HepG2 (cell line): ENCODE results near the gene EFNA4. TPM values are rescaled to one million over a fixed set of nuclear protein-coding genes. Genes with fewer than 3 reads are reported as not detected.

Experiments
- AHR ChIP-seq: IDR thresholded peaks from 2 replicates; pipeline ENCODE4 v1.6.1; 2018; ENCODE audit warnings: missing genetic modification reagents, missing compliant biosample characterization
- EP300 ChIP-seq, 3 experiments: sonication (generic) in 1 of 3; formaldehyde crosslinking in 1 of 3; IDR thresholded peaks; 2 replicates each; pipeline versions ENCODE4 v1.5.1 to v1.6.1; 2011 to 2020; ENCODE audit warnings: low read depth in 2 of 3, low read length in 2 of 3, borderline replicate concordance in 1 of 3, improper control_type of control experiment in 1 of 3, mild to moderate bottlenecking in 1 of 3, missing genetic modification reagents in 1 of 3, moderate library complexity in 1 of 3
- HOXA3 ChIP-seq: sonication (generic); formaldehyde crosslinking; IDR thresholded peaks from 2 replicates; pipeline ENCODE4 v1.5.0; 2020; ENCODE audit warnings: missing genetic modification reagents
- HOXA9 ChIP-seq: sonication (generic); formaldehyde crosslinking; IDR thresholded peaks from 2 replicates; pipeline ENCODE4 v1.8.1; 2022; ENCODE audit warnings: missing genetic modification reagents, mild to moderate bottlenecking, moderate library complexity, borderline replicate concordance
- MIER3 ChIP-seq: IDR thresholded peaks from 2 replicates; pipeline ENCODE4 v1.6.1; 2016; ENCODE audit warnings: missing compliant biosample characterization, borderline replicate concordance
- NFE2 ChIP-seq: sonication (generic); formaldehyde crosslinking; IDR thresholded peaks from 2 replicates; pipeline ENCODE4 v1.4.0; 2020; ENCODE audit warnings: missing genetic modification reagents
- RARG ChIP-seq: sonication (generic); formaldehyde crosslinking; IDR thresholded peaks from 2 replicates; pipeline ENCODE4 v1.4.0; 2020; ENCODE audit warnings: low read depth, mild to moderate bottlenecking, missing genetic modification reagents
- SNRNP70 ChIP-seq: fragments of 200-400 bp; formaldehyde crosslinking; IDR thresholded peaks from 2 replicates; pipeline ENCODE4 v1.6.1; 2017; ENCODE audit warnings: mild to moderate bottlenecking, low read depth, low read length, moderate library complexity
- SPEN ChIP-seq: sonication (generic); formaldehyde crosslinking; IDR thresholded peaks from 2 replicates; pipeline ENCODE4 v1.5.1; 2020; ENCODE audit warnings: low read depth, mild to moderate bottlenecking, missing genetic modification reagents
- TAF1 ChIP-seq: sonication (generic); formaldehyde crosslinking; IDR thresholded peaks from 2 replicates; pipeline ENCODE4 v1.4.0; 2020; ENCODE audit warnings: missing genetic modification reagents
- TGIF2 ChIP-seq: IDR thresholded peaks from 2 replicates; pipeline ENCODE4 v1.6.1; 2016; ENCODE audit warnings: control low read depth, missing compliant biosample characterization
- ZNF253 ChIP-seq: sonication (generic); formaldehyde crosslinking; IDR thresholded peaks from 2 replicates; pipeline ENCODE4 v1.8.0; 2022; ENCODE audit warnings: mild to moderate bottlenecking, missing genetic modification reagents, borderline replicate concordance
- ZNF292 ChIP-seq: sonication (generic); formaldehyde crosslinking; IDR thresholded peaks from 2 replicates; pipeline ENCODE4 v1.8.1; 2022; ENCODE audit warnings: mild to moderate bottlenecking, low read depth, missing genetic modification reagents, borderline replicate concordance
- ZNF564 ChIP-seq: sonication (generic); formaldehyde crosslinking; IDR thresholded peaks from 2 replicates; pipeline ENCODE4 v1.8.1; 2023; ENCODE audit warnings: mild to moderate bottlenecking, missing genetic modification reagents
- ZNF75D ChIP-seq: sonication (generic); formaldehyde crosslinking; IDR thresholded peaks from 2 replicates; pipeline ENCODE4 v1.8.1; 2023; ENCODE audit warnings: missing genetic modification reagents, mild to moderate bottlenecking, borderline replicate concordance
- ZNF776 ChIP-seq: sonication (generic); formaldehyde crosslinking; IDR thresholded peaks from 2 replicates; pipeline ENCODE4 v1.4.0; 2020; ENCODE audit warnings: mild to moderate bottlenecking, missing genetic modification reagents
- ZNF878 ChIP-seq: sonication (generic); formaldehyde crosslinking; IDR thresholded peaks from 2 replicates; pipeline ENCODE4 v1.8.1; 2023; ENCODE audit warnings: mild to moderate bottlenecking, missing genetic modification reagents, moderate library complexity
- polyA plus RNA-seq, 8 experiments: library from polyadenylated mRNA; depleted of rRNA in 3 of 8; stranded (reverse) in 7 of 8; unstranded in 1 of 8; fragments of >200 nt; fragmentation: Illumina TruSeq in 4 of 8; extraction: Trizol in 4 of 8; gene quantifications; 2 replicates each; pipeline versions ENCODE4 v1.2.1 to v1.2.3, GENCODE V29; 2011 to 2016; ENCODE audit warnings: low read depth in 4 of 8, missing spikeins in 1 of 8, mixed read lengths in 1 of 8; ENCODE audit not compliant: insufficient read depth in 1 of 8
- total RNA-seq, 5 experiments: library from RNA; depleted of rRNA; stranded (reverse); fragments of >200 nt; fragmentation: Illumina TruSeq; extraction: Trizol; gene quantifications; 2 replicates each; pipeline ENCODE4 v1.2.3, GENCODE V29; 2016; ENCODE audit warnings: low read depth in 1 of 5
- TF ChIP-seq, protein P1 (sequence below): sonication (generic); formaldehyde crosslinking; IDR thresholded peaks from 2 replicates; pipeline ENCODE4 v1.4.0; 2020; ENCODE audit warnings: missing genetic modification reagents; ENCODE audit errors: not compliant biosample characterization
- TF ChIP-seq, protein P2 (sequence below): sonication (generic); formaldehyde crosslinking; IDR thresholded peaks from 2 replicates; pipeline ENCODE4 v1.5.0; 2020; ENCODE audit warnings: mild to moderate bottlenecking, missing genetic modification reagents
- TF ChIP-seq, protein P3 (sequence below): IDR thresholded peaks from 2 replicates; pipeline ENCODE4 v1.6.1; 2016; ENCODE audit warnings: mild to moderate bottlenecking
- TF ChIP-seq, protein P4 (sequence below): sonication (generic); formaldehyde crosslinking; IDR thresholded peaks from 2 replicates; pipeline ENCODE4 v1.5.1; 2020; ENCODE audit warnings: mild to moderate bottlenecking, missing genetic modification reagents, borderline replicate concordance

EFNA4 gene
- total and polyA plus RNA-seq, 2 of the 13 experiments (the other 11 are each of a cell fraction or from before 2014, with no cell fraction given) = 12.0 to 17.2 TPM

DNA sequence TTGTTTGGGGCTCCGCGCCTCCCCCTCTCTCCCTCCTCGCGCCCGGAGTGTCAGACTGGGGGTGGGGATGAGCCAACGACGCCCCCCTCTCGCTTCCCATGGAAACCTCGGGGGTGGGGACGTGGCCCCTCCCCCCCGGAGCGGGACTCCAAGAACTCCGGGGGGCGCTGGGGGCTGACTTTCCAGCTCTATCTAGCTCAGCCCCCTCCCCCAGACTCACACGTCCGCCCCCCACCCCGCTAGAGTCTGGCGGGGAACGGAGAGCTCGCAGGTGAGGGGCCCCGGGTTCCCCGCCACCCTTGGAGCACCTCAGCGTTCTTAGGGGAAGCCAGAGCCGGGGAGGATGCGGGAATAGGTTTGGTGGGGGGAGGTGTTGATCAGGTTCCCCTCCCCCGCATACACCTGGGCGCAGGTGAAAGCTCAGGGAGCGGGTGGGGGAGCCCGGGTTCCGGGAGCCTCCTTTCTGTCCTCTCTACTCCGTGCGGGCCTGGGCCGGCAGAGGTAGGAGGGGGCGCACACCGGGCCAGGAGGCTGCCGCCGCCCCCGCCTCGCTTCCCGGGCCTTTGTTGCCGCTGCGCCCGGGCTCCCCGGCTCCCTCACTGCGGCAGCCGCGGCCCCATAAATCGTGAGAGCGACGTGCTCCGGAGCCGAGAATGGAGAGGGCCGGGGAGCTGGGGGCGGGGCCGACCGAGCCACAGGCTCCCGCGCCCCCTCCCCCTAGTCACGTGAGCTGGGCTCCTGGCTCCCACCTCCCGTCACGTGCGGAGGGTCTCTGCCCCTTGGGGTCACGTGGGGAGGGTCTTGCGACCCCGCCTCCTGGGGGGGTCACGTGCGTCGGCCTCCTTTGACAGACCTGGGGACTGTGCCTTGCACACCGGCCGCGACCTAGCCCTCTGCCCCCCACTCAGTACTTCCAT is 17.0 kb downstream of the EFNA4 start (continued):
- TF ChIP-seq, protein P1, sequence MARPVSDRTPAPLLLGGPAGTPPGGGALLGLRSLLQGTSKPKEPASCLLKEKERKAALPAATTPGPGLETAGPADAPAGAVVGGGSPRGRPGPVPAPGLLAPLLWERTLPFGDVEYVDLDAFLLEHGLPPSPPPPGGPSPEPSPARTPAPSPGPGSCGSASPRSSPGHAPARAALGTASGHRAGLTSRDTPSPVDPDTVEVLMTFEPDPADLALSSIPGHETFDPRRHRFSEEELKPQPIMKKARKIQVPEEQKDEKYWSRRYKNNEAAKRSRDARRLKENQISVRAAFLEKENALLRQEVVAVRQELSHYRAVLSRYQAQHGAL (CRISPR knock-in tag) = no peak
- TF ChIP-seq ZNF292 (CRISPR knock-in tag) (no peak), SPEN (CRISPR knock-in tag) (no peak), NFE2 (CRISPR knock-in tag) (no peak), RARG (CRISPR knock-in tag) (no peak), EP300 (IDR thresholded peaks at IDR 0.05; ENCODE audit: low read depth in 2 of 2, low read length in 2 of 2) (no peak), EP300 (CRISPR knock-in tag; IDR thresholded peaks at IDR 0.05; ENCODE audit: borderline replicate concordance) (no peak), ZNF564 (CRISPR knock-in tag) (no peak), TGIF2 (no peak), ZNF253 (CRISPR knock-in tag) (no peak), HOXA9 (CRISPR knock-in tag) (no peak), HOXA3 (CRISPR knock-in tag) (peak; percentile 12; the same call in 1 of the 2 replicates), ZNF878 (CRISPR knock-in tag) (peak; percentile 22; the same call in 1 of the 2 replicates), ZNF776 (CRISPR knock-in tag) (0 out of 2 replicates have a peak, but pooled peaks have one; percentile 31), AHR (CRISPR knock-in tag) (no peak), ZNF75D (no peak), TAF1 (CRISPR knock-in tag) (no peak), SNRNP70 (no peak), MIER3 (CRISPR knock-in tag) (no peak)
- TF ChIP-seq, protein P2, sequence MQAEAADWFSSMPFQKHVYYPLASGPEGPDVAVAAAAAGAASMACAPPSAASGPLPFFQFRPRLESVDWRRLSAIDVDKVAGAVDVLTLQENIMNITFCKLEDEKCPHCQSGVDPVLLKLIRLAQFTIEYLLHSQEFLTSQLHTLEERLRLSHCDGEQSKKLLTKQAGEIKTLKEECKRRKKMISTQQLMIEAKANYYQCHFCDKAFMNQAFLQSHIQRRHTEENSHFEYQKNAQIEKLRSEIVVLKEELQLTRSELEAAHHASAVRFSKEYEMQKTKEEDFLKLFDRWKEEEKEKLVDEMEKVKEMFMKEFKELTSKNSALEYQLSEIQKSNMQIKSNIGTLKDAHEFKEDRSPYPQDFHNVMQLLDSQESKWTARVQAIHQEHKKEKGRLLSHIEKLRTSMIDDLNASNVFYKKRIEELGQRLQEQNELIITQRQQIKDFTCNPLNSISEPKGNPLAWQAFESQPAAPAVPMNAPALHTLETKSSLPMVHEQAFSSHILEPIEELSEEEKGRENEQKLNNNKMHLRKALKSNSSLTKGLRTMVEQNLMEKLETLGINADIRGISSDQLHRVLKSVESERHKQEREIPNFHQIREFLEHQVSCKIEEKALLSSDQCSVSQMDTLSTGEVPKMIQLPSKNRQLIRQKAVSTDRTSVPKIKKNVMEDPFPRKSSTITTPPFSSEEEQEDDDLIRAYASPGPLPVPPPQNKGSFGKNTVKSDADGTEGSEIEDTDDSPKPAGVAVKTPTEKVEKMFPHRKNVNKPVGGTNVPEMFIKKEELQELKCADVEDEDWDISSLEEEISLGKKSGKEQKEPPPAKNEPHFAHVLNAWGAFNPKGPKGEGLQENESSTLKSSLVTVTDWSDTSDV (CRISPR knock-in tag) = no peak
- TF ChIP-seq, protein P3, sequence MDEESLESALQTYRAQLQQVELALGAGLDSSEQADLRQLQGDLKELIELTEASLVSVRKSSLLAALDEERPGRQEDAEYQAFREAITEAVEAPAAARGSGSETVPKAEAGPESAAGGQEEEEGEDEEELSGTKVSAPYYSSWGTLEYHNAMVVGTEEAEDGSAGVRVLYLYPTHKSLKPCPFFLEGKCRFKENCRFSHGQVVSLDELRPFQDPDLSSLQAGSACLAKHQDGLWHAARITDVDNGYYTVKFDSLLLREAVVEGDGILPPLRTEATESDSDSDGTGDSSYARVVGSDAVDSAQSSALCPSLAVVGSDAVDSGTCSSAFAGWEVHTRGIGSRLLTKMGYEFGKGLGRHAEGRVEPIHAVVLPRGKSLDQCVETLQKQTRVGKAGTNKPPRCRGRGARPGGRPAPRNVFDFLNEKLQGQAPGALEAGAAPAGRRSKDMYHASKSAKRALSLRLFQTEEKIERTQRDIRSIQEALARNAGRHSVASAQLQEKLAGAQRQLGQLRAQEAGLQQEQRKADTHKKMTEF (CRISPR knock-in tag) = no peak
- TF ChIP-seq, protein P4, sequence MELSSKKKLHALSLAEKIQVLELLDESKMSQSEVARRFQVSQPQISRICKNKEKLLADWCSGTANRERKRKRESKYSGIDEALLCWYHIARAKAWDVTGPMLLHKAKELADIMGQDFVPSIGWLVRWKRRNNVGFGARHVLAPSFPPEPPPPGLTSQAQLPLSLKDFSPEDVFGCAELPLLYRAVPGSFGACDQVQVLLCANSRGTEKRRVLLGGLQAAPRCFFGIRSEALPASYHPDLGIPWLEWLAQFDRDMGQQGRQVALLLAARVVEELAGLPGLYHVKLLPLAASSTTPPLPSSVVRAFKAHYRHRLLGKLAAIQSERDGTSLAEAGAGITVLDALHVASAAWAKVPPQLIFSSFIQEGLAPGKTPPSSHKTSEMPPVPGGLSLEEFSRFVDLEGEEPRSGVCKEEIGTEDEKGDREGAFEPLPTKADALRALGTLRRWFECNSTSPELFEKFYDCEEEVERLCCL (CRISPR knock-in tag) = no peak
